Effector memory CD8-positive, alpha-beta T cell (primary cell): ENCODE measurements around the gene CELA2A.
A peak's percentile ranks its signal among the peaks of the same experiment; 100 is the strongest.
"Not testable (repeated sequence)": the region's sequence is repeated elsewhere in the genome, so short reads cannot be mapped to it uniquely, and the experiment has no call there.

Experiments
- ATAC-seq: fragments of 150-1000 bp; cut with Tn5 transposase; replicated peaks from 2 replicates; pipeline ENCODE4 v1.10.0; 2021; ENCODE audit warnings: mild to moderate bottlenecking, moderate library complexity
- DNase-seq, 3 experiments: peaks; one replicate each; pipeline ENCODE4 v3.0.0; 2021
- H3K27ac Mint-ChIP-seq, 2 donors: one replicate each; pipeline ENCODE4 v1.8.0; 2022; ENCODE audit warnings: mild to moderate bottlenecking in 2 of 2, mixed read lengths in 2 of 2, moderate library complexity in 2 of 2
- H3K27me3 Mint-ChIP-seq, 2 donors: one replicate each; pipeline ENCODE4 v1.8.0; 2022; ENCODE audit warnings: mixed read lengths in 2 of 2
- H3K36me3 Mint-ChIP-seq: one replicate; pipeline ENCODE4 v1.8.0; 2022; ENCODE audit warnings: mild to moderate bottlenecking, moderate library complexity, mixed read lengths; ENCODE audit not compliant: insufficient read depth
- H3K4me1 Mint-ChIP-seq, 2 donors: one replicate each; pipeline ENCODE4 v1.8.0; 2022; ENCODE audit warnings: low read depth in 2 of 2, mixed read lengths in 2 of 2
- H3K4me3 Mint-ChIP-seq, 2 donors: one replicate each; pipeline ENCODE4 v1.8.0; 2022; ENCODE audit warnings: mild to moderate bottlenecking in 2 of 2, mixed read lengths in 2 of 2, moderate library complexity in 2 of 2
- H3K9me3 Mint-ChIP-seq, 2 donors: one replicate each; pipeline ENCODE4 v1.8.0; 2022; ENCODE audit warnings: mixed read lengths in 2 of 2

Gene CELA2A

DNA sequence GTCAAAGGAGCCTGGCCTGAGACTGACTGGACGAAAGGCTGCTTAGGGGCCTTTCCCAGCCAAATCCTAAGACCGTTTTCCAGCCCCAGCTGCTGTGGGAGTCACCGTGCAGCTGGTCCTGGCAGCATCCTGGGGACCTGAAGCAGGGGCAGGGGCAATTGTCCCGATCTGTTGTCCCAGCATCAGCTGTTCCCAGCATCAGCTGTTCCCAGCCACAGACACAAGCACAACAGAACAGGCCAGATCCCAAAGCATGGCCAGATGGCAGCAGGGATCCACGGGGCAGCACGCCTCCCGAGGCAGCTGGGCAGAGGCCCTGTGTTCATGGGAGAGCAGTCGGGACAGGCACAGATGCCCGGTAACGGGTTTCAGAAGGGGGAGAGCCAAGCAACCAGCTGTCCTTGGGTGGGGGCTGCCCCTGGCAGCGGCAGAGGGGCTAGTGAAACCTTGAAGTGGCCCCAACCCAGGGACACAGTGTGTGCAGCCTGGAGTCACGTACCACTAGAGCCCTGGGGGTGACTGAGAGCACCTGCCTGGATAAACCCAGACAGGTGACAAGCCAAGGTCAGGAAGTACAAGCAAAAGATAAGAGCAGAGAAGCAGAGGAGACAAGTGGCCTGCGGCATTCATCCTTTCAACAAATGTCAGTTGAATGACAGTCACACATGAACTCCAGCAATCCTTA, 32.7 kb downstream of the CELA2A start:
- Mint-ChIP-seq H3K9me3 (no peaks in the 10 kb centered on the region), H3K4me3 (no peak overlapping the region), H3K27me3 (no peaks in the 10 kb centered on the region), H3K36me3 (peaks cover 13% of the 10 kb centered on the region), H3K4me1 (no peaks in the 10 kb centered on the region), H3K27ac (no peak overlapping the region)
- ATAC-seq, result no peak
- DNase-seq, result no peak

DNA sequence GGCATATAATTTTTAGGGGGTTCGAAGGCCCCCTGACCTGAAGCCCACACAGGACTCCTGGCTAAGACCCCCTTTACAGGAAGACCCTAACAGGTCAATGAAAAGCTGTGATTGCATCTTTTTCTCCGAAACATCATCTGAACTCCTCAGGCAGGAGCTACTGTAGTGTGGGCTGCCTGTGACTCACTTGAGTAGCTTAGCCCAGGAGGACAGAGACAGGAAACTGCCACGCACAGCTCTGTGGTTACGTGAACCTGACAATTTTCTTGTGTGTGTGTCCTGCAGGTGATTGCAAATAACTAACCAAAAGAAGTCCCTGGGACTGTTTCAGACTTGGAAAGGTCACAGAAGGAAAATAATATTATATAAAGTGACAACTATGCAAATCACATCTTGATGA, 34.5 kb downstream of the CELA2A start:
- peaks cover 21% of the 10 kb centered on the region for H3K36me3 Mint-ChIP-seq
- not testable (repeated sequence) for ATAC-seq, H3K27me3 Mint-ChIP-seq

DNA sequence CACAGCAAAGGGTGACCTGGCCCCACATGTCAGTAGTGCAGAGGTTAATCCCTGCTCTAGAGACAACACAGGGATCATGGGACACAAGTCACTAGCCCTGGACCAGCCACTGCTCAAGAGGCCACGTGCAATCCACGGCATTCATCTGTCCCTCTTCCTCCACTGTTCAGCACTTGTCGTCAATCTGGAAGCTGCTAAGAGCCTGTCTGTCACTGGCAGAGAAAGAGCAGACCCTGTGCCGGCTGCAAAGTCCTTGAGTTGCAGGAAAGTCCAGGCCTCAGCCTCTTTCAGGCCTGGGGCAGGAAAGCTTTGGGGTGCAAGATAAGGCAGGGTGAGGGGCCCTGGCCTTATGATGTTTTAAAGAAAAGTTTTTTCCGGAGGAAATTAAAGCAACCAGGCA, 36.1 kb downstream of the CELA2A start:
- Mint-ChIP-seq H3K4me1 (no peaks in the 10 kb centered on the region), H3K9me3 (no peaks in the 10 kb centered on the region), H3K36me3 (peaks cover 19% of the 10 kb centered on the region), H3K4me3 (no peak overlapping the region), H3K27ac (no peak overlapping the region), H3K27me3 (no peaks in the 10 kb centered on the region)
- ATAC-seq, result no peak
- no peak for DNase-seq

More for the DNA sequence above, 34.5 kb downstream of the CELA2A start:
- H3K4me1 Mint-ChIP-seq, H3K9me3 Mint-ChIP-seq, DNase-seq, H3K27ac Mint-ChIP-seq, H3K4me3 Mint-ChIP-seq: not testable (repeated sequence)

DNA sequence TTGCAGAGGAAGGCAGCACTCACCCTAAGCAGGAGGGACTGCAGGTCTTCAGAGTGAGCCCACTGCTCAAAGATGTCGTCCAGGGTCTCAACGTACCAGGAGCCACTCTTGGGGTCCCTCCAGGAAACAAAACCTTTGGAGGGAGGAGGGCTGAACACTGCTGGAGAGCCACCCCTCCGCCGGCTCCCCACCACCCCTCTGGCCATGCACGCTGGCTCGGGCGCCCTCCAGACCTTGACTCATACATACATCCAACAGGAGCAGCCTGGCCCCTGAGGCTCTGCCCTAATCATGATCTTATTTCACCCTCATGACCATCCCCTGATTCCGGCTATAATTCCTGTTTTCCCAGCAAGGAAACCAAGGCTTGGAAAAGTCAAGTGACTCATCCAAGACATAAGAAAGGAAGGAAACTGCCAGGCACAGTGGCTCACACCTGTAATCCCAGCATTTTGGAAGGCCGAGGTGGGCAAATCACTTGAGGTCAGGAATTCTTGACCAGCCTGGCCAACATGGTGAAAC, 37.4 kb downstream of the CELA2A start:
- no peak overlapping the region for H3K27ac Mint-ChIP-seq
- H3K4me1 Mint-ChIP-seq, result no peaks in the 10 kb centered on the region
- H3K36me3 Mint-ChIP-seq, result peaks cover 24% of the 10 kb centered on the region
- no peak overlapping the region for H3K4me3 Mint-ChIP-seq
- H3K27me3 Mint-ChIP-seq, result no peaks in the 10 kb centered on the region
- H3K9me3 Mint-ChIP-seq, result no peaks in the 10 kb centered on the region
- ATAC-seq (no peak), DNase-seq (no peak)

DNA sequence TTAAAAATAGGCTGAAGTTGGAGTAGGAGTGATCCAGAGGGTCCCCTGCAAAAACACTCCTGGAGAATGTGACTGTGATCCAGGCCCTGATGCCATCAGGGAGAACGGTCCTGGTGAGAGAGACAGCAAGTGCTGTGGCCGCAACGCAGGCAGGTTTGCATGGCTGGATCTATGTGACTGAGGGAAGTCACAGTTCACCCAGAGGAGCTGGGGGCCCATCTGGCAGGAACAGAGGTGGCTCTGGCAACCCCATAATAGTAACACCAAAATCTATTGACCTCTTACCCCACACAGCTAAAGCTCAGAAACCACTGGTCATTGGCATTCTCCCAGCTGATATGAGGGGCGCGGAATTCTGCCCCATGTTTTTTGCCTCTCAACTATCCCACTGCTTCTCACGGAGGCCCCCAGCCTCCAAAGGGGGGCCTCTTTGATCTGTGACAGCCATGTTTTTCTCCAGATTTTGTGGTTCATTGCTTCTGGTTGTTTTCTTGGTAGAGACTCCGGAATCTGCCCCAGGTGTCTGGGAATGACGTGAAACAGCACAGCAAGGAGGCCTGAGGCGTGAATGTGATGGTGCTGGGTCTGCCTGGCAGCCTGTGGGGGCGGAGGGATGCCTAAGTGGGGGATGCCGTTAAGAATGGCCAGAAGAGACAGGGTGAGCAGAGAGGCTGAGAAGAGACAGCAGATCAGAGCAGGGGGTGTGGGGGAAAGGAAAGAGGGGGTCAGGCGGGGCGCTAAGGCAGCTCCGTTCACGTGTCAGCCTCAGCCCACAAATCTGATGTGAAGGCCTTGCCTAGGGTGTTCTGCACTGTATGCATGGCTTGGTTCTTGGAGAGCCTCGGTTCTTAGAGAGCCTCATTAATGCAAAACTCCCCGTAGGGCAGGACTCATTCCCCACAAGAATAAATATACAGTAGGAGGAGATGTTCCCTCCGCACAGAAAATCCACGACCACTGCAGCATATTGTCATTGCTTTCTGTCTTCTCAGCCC, 43.9 kb downstream of the CELA2A start:
- no peaks in the 10 kb centered on the region for H3K27me3 Mint-ChIP-seq
- H3K27ac Mint-ChIP-seq, result peak overlapping the region in 1 of 2 donors; percentile 11
- no peaks in the 10 kb centered on the region for H3K4me1 Mint-ChIP-seq
- H3K9me3 Mint-ChIP-seq, result no peaks in the 10 kb centered on the region
- H3K36me3 Mint-ChIP-seq, result peaks cover 20% of the 10 kb centered on the region
- no peak for ATAC-seq
- no peak for DNase-seq
- no peak overlapping the region for H3K4me3 Mint-ChIP-seq

DNA sequence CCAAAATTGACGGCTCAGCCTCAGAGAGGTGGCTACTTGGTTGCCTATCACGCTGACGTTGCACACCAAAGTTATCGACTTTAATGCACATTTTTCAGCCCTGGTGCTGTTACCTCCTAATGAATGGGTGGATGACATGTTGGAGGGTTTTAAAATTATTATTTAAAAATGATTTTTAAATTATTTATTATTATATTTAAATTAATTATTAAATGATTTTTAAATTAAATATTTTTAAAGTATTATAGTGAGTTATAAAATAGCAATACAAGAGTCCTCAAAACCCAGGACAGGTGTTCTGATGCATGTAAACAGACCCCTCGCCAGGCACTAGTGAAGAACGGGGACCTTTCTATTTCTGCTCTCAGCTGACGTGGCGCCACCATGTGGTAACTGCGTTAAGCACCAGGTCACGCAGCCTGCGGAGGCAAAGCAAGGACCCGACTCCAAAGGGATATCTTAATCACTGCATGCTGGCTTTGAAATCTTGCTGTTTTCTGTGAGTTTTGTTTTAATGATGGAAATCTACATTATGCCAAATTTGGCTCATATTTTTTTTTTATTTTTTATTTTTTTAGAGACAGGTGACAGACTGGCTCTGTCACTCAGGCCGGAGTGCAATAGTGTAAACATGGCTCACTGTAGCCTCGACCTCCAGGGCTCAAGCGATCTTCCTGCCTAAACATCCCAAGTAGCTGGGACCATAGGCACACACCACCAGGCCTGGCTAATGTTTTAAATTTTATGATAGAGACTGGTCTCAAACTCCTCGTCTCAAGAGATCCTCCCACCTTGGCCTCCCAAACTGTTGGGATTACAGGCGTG, 44.9 kb downstream of the CELA2A start:
- peak; percentile 60 for ATAC-seq

DNA sequence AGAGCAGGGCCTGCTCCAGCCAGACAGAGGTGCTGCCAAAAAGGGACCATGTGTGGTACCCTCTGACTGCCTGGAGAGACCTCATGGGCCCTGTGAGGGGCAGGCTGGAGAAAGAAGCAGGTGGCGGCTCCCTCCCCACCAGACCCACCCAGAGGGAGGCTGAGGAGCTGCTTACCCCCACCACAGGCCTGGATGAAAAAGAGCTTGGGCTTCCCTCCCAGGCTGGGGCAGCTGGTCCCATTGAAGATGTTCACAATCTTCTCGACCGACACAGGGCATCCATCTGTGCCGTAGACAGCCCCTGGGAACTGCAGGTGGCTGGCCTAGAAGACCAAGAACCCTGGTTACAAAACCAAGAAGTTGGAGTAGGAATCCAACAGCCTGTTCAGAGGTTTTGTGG, 47.9 kb downstream of the CELA2A start:
- Mint-ChIP-seq H3K4me3 (no peak overlapping the region), H3K4me1 (no peaks in the 10 kb centered on the region), H3K27me3 (no peaks in the 10 kb centered on the region), H3K27ac (no peak overlapping the region), H3K36me3 (peaks cover 19% of the 10 kb centered on the region), H3K9me3 (no peaks in the 10 kb centered on the region)
- no peak for ATAC-seq
- DNase-seq, result no peak

More for the DNA sequence above, 44.9 kb downstream of the CELA2A start:
- Mint-ChIP-seq H3K4me1 (no peaks in the 10 kb centered on the region), H3K27ac (no peak overlapping the region), H3K4me3 (no peak overlapping the region), H3K9me3 (no peaks in the 10 kb centered on the region), H3K36me3 (peaks cover 18% of the 10 kb centered on the region), H3K27me3 (no peaks in the 10 kb centered on the region)
- peak; percentile 29 to 46 (median 37) for DNase-seq

DNA sequence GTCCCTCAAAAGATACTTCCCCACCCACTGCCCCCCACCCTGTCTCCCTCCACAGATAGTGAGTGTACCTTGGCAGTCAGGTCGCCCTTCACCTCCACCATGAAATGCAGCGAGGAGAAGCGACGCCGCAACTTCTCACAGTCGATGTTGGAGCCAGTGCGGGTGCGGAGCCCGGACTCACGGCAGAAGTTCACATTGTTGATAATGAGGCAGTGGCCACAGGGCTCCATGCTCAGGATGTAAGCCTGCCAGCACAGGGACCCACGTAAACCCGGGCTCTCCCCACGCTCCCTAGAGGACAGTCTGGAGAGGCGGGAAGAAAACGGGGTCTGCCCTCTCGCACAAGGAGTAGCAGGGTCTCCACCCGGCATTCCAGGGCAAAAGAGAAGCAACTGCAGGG, 50.3 kb downstream of the CELA2A start:
- ATAC-seq, result no peak
- no peaks in the 10 kb centered on the region for H3K9me3 Mint-ChIP-seq

DNA sequence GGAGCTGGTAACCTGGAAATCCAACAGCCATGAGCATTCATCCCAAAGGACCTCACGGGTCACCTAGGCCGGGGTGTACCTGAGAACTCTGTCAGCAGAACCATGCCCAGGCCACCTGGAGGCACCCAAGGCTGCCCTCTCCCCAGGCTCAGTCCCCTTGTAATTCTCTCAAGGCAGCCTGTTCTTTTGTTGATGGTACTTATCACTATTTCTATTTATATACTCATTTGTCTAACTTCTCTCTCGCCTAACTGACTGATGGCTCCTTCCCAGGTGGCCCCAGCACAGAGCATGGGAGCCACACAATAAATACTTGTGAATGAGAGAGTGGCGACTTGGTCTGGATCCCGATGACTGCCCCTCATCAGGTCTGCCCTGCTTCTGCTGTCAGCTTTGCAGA, 50.7 kb downstream of the CELA2A start:
- peak overlapping the region in 1 of 2 donors; percentile 15 for H3K27ac Mint-ChIP-seq
- H3K27me3 Mint-ChIP-seq, result no peaks in the 10 kb centered on the region
- no peak for DNase-seq
- no peak for ATAC-seq
- peaks cover 21% of the 10 kb centered on the region for H3K36me3 Mint-ChIP-seq
- H3K4me1 Mint-ChIP-seq, result peaks cover 3% of the 10 kb centered on the region in 2 donors
- no peak overlapping the region for H3K4me3 Mint-ChIP-seq
- H3K9me3 Mint-ChIP-seq, result no peaks in the 10 kb centered on the region

More for the DNA sequence above, 50.3 kb downstream of the CELA2A start:
- Mint-ChIP-seq H3K4me3 (no peak overlapping the region), H3K27me3 (no peaks in the 10 kb centered on the region), H3K36me3 (peaks cover 22% of the 10 kb centered on the region), H3K4me1 (peaks cover 3% of the 10 kb centered on the region in 2 donors), H3K27ac (no peak overlapping the region)
- DNase-seq, result no peak

DNA sequence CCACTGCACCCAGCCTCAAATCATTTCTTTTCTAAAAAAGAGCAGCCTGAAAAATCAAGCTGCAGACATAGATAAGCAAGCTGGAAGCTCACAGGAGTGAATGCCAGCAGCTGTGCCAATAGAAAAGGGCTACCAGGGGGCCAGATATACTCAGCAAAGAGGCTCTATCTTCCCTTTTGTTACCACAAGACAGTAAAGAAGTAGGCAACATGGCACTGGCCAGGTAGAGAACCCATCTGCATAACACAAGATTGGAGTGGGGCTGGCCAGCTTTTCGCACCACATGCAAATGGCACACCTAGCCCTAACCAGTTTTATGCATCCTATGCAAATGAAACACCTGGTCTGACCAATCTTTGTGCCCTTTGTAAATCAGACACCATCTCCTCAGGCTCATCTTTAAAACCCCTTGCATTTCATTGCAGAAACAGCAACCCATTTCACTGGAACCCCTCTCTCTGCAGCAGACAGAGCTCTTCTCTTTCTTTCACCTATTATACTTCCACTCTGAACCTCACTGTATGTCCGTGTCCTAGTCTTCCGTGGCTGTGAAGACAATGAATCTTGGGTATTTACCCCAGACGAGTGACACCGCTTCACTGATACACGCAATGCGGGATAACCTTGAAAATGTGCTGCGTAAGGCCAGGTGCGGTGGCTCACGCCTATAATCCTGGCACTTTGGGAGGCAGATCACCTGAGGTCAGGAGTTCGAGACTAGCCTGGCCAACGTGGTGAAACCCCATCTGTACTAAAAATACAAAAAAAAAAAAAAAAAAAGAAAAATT, 52.4 kb downstream of the CELA2A start:
- H3K4me1 Mint-ChIP-seq, result peaks cover 3 to 5% of the 10 kb centered on the region in 2 donors
- DNase-seq, result no peak
- no peak for ATAC-seq
- no peaks in the 10 kb centered on the region for H3K27me3 Mint-ChIP-seq
- peaks cover 15% of the 10 kb centered on the region for H3K36me3 Mint-ChIP-seq
- H3K27ac Mint-ChIP-seq, result no peak overlapping the region
- H3K9me3 Mint-ChIP-seq, result no peaks in the 10 kb centered on the region
- H3K4me3 Mint-ChIP-seq, result no peak overlapping the region

DNA sequence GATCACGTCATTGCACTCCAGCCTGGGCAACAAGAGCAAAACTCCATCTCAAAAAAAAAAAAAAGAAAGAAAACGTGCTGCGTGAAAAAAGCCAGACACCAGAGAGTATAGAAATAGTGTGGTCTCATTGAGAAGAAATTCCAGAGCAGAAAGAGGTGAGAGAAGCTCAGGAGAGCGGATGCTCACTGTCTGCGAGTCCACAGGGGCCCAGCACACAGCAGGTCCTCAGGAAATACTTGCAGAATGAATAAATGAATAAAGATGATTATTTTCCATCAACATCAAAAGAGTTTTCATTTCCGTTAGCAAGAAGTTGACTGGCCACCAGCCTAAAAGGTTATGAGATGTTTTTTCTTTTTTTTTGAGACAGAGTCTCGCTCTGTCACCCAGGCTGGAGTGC, 53.1 kb downstream of the CELA2A start:
- Mint-ChIP-seq H3K27me3 (no peaks in the 10 kb centered on the region), H3K9me3 (no peaks in the 10 kb centered on the region), H3K36me3 (peaks cover 15% of the 10 kb centered on the region), H3K4me1 (peaks cover 3 to 9% of the 10 kb centered on the region in 2 donors), H3K4me3 (no peak overlapping the region), H3K27ac (no peak overlapping the region)
- ATAC-seq (no peak), DNase-seq (no peak)

DNA sequence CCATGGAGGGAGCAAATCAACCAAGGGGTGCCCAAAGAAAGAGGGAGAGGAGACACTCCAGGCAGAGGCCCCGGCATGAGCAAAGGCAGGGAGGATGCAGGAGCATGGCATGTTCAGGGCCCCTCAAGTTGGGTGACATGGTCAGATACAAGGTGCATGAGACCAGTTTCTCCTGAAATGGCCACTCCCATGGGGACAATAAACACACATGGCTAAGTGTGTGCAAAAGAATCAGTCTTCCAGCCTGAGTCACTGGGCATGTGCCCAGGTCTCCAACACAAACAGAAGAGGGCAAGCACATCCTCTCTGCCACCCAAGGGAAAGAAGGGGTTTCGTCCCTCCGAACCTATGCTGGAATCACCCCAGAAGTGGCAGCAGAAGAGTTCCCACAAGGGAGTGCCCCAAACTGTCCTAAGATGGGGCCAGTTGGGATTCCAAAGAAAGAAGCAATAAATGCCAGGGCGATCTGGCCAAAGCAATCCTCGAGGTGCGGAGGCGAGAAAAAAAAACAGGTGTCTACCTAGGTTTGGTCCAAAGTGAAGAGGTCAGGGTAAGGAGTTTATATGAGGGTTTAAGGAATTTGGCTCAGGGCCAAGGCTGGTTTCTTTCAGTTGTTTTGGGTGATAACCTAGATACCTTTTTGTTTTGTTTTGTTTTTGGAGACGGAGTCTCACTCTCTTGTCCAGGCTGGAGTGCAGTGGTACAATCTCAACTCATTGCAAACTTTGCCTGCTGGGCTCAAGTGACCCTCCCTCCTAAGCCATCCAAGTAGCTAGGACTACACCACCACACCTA, 54.3 kb downstream of the CELA2A start:
- peaks cover 15% of the 10 kb centered on the region for H3K36me3 Mint-ChIP-seq
- no peak for ATAC-seq
- peak overlapping the region in 1 of 2 donors; percentile 38 for H3K27ac Mint-ChIP-seq
- peaks cover 6 to 15% of the 10 kb centered on the region in 2 donors for H3K4me1 Mint-ChIP-seq
- no peak overlapping the region for H3K4me3 Mint-ChIP-seq
- H3K9me3 Mint-ChIP-seq, result no peaks in the 10 kb centered on the region
- no peak for DNase-seq
- no peaks in the 10 kb centered on the region for H3K27me3 Mint-ChIP-seq
